ENCODE data around the gene TMEM63B. TPM values are rescaled to one million over a fixed set of nuclear protein-coding genes. Genes with fewer than 3 reads are reported as not detected.
"Not testable (repeated sequence)": the region's sequence is repeated elsewhere in the genome, so short reads cannot be mapped to it uniquely, and the experiment has no call there.

The TMEM63B gene
- total RNA-seq, 2 experiments from 2014 or later = 11.4 to 12.8 TPM

DNA sequence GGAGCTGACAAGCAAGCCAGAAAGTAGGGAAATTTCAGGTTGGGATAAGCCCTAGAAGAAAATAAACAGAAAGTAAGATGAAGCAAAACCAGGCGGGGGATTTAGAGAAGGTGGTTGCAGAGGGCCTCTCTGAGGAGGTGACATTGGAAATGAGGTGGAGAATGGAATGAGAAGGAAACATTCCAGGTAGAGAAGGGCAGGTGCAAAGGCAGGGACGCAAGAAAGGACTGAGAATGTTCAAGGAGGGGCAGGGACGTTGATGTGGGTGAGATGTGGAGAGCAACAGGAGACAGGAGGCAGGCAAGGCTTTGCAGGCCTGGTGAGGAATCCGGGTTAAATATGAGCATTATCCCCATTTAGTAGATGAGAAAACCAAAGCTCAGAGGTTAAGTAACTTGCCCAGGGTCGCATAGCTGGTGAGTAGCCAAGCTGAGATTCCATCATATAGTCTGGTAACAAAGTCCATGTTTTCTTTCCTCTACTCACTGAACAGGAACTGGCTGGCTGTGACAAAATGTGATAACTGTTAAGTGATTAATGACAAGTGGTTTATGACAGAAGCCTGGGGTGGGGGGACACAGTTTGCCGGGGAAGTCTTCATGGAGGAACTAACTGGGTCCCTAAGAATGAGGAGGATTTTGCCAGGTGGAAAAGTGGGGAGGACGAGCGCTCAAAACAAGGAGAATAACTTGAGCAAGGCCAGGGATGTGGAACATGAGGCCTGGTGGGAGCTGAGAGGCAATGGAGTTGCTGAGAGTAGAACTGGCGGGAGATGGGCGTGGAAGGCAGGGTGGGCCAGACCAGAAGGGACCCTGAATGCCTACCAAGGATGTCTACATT is 32.7 kb upstream of the TMEM63B start:
- Mint-ChIP-seq H3K27me3 (no peaks in the 10 kb centered on the region), H3K4me1 (ENCODE audit: low read depth) (no peaks in the 10 kb centered on the region), H3K9me3 (no peaks in the 10 kb centered on the region), H3K27ac (no peak overlapping the region), H3K4me3 (no peak overlapping the region), H3K36me3 (ENCODE audit: low read depth) (no peaks in the 10 kb centered on the region)
- TF ChIP-seq, protein P1, sequence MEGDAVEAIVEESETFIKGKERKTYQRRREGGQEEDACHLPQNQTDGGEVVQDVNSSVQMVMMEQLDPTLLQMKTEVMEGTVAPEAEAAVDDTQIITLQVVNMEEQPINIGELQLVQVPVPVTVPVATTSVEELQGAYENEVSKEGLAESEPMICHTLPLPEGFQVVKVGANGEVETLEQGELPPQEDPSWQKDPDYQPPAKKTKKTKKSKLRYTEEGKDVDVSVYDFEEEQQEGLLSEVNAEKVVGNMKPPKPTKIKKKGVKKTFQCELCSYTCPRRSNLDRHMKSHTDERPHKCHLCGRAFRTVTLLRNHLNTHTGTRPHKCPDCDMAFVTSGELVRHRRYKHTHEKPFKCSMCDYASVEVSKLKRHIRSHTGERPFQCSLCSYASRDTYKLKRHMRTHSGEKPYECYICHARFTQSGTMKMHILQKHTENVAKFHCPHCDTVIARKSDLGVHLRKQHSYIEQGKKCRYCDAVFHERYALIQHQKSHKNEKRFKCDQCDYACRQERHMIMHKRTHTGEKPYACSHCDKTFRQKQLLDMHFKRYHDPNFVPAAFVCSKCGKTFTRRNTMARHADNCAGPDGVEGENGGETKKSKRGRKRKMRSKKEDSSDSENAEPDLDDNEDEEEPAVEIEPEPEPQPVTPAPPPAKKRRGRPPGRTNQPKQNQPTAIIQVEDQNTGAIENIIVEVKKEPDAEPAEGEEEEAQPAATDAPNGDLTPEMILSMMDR (IDR thresholded peaks at IDR 0.05) = no peak
- no peaks in the 10 kb centered on the region for H3K4me1 ChIP-seq (ENCODE audit: insufficient read depth, low read length)
- ATAC-seq (ENCODE audit: poor library complexity) (no peak), DNase-seq (no peak)
- no peaks in the 10 kb centered on the region for H3K9me3 ChIP-seq (ENCODE audit: control insufficient read depth in 1 of 2, insufficient read depth in 1 of 2, low read length in 2 of 2)
- no peak overlapping the region for H3K27ac ChIP-seq (ENCODE audit: low read depth in 1 of 2, low read length in 2 of 2)
- H3K4me3 ChIP-seq (ENCODE audit: low read length) = no peak overlapping the region
- intact Hi-C loops (cut with DNase I, micrococcal nuclease) = loop anchor here (5.0 to 10.0 kb wide), 3 partner anchors 143 to 360 kb away; partner anchors contain the start of gene NFKBIE (in 1 of the 2)
- no peaks in the 10 kb centered on the region for H3K27me3 ChIP-seq (ENCODE audit: control insufficient read depth in 1 of 2, insufficient read depth in 2 of 2, low read length in 2 of 2)
- H3K36me3 ChIP-seq (ENCODE audit: insufficient read depth, low read length) = peaks cover 4% of the 10 kb centered on the region
- POLR2A ChIA-PET = no interaction called here
- CTCF ChIA-PET = interaction anchor here (0.5 kb wide), 1 partner anchor 1465 kb away, joined by 3 read pairs; no protein-coding TSS in a partner anchor

DNA sequence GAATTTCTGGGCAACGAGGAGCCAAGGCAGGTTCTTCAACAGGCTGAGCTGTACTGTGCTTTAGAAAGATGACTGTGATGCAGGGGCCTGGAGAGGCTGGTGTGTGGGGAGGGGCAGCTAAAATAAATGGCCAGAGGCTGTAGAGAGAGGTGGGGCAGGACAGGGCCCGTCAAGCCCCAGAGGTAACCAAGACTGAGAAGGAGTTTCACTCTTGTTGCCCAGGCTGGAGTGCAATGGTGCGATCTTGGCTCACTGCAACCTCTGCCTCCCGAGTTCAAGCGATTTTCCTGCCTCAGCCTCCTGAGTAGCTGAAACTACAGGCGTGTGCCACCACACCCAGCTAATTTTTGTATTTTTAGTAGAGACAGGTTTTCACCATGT is 32.1 kb upstream of the TMEM63B start:
- CTCF ChIA-PET = interaction anchor here (0.5 kb wide), 1 partner anchor 1466 kb away, joined by 3 read pairs; no protein-coding TSS in a partner anchor
- H3K27me3 ChIP-seq (ENCODE audit: control insufficient read depth in 1 of 2, insufficient read depth in 2 of 2, low read length in 2 of 2); H3K27ac Mint-ChIP-seq; H3K9me3 ChIP-seq (ENCODE audit: control insufficient read depth in 1 of 2, insufficient read depth in 1 of 2, low read length in 2 of 2); H3K27ac ChIP-seq (ENCODE audit: low read depth in 1 of 2, low read length in 2 of 2); H3K4me3 ChIP-seq (ENCODE audit: low read length); DNase-seq; H3K4me1 Mint-ChIP-seq (ENCODE audit: low read depth); H3K27me3 Mint-ChIP-seq; H3K36me3 Mint-ChIP-seq (ENCODE audit: low read depth); H3K4me1 ChIP-seq (ENCODE audit: insufficient read depth, low read length); H3K36me3 ChIP-seq (ENCODE audit: insufficient read depth, low read length); POLR2A ChIA-PET; H3K4me3 Mint-ChIP-seq; H3K9me3 Mint-ChIP-seq; ATAC-seq (ENCODE audit: poor library complexity): not testable (repeated sequence)
- intact Hi-C loops (cut with DNase I, micrococcal nuclease) = loop anchor here (5.0 to 10.0 kb wide), 3 partner anchors 142 to 360 kb away; partner anchors contain the start of gene NFKBIE (in 1 of the 2)

DNA sequence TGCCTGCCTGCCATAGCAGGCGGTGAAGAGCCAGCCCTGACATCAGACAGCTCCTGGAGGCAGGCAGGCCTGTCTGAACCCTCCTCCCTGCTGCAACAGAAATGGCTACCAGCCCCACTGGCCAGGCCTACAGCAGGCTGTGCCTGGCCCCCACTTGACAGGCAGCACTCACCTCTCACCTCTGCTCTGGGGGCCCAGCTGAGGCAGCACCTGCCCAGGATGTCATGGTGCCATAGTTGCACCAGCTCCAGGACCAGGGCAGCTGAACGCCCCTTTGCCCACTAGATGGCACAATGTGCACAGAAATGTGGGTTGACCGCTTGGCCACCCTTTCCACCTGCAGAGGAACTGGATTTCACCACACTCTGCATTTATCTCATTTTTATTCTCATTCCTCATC is 30.7 kb upstream of the TMEM63B start:
- Histone ChIP-seq H3K4me1 (ENCODE audit: insufficient read depth, low read length) (no peaks in the 10 kb centered on the region), H3K27ac (ENCODE audit: low read depth in 1 of 2, low read length in 2 of 2) (no peak overlapping the region), H3K36me3 (ENCODE audit: insufficient read depth, low read length) (peaks cover 7% of the 10 kb centered on the region), H3K9me3 (ENCODE audit: control insufficient read depth in 1 of 2, insufficient read depth in 1 of 2, low read length in 2 of 2) (no peaks in the 10 kb centered on the region), H3K27me3 (ENCODE audit: control insufficient read depth in 1 of 2, insufficient read depth in 2 of 2, low read length in 2 of 2) (no peaks in the 10 kb centered on the region), H3K4me3 (ENCODE audit: low read length) (no peak overlapping the region)
- intact Hi-C loops (cut with DNase I, micrococcal nuclease) = loop anchor here (1.0 to 10.0 kb wide), 6 partner anchors 56 to 358 kb away; partner anchors contain the start of gene NFKBIE (in 1 of the 2)
- Mint-ChIP-seq H3K27me3 (no peaks in the 10 kb centered on the region), H3K9me3 (no peaks in the 10 kb centered on the region), H3K27ac (no peak overlapping the region), H3K4me3 (no peak overlapping the region), H3K4me1 (ENCODE audit: low read depth) (no peaks in the 10 kb centered on the region), H3K36me3 (ENCODE audit: low read depth) (no peaks in the 10 kb centered on the region)
- ChIA-PET CTCF (interaction anchor here (0.6 to 1.0 kb wide), 11 partner anchors 28 to 372 kb away, joined by 3 to 8 read pairs (median 3); partner anchors contain the start of gene SLC35B2), POLR2A (interaction anchor here (0.7 to 1.0 kb wide), 3 partner anchors 31 to 58 kb away, joined by 3 read pairs; partner anchors contain the start of gene TMEM63B)
- TF ChIP-seq, protein P1 (IDR thresholded peaks at IDR 0.05) = peak; percentile 73
- peak; percentile 95 for ATAC-seq (ENCODE audit: poor library complexity)
- DNase-seq = peak; percentile 64 to 87 (median 70)
